ENCODE data around the gene UGT1A6.
"Not testable (repeated sequence)": the region's sequence is repeated elsewhere in the genome, so short reads cannot be mapped to it uniquely, and the experiment has no call there.

UGT1A6 gene

DNA sequence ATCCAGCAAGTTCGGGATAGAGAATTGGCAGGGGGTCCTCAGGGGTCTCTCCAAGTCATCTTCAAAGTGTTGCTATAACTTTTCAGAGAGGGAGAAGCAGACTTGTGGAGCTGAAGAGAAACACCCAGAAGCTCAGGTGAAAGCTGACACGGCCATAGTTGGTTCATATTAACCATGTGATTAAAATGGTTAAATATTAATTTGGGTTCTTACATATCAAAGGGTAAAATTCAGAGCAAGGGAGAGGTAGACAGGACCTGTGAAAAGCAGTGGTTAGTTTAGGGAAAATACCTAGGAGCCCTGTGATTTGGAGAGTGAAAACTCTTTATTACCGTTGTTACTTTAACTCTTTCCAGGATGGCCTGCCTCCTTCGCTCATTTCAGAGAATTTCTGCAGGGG is at the start of gene UGT1A6:
TSS of gene UGT1A6 (plus strand) at position 243 of the 400 bp plus-strand sequence. CDS start at position 358, 115 bp downstream.
- DNase-seq, result no peak

DNA sequence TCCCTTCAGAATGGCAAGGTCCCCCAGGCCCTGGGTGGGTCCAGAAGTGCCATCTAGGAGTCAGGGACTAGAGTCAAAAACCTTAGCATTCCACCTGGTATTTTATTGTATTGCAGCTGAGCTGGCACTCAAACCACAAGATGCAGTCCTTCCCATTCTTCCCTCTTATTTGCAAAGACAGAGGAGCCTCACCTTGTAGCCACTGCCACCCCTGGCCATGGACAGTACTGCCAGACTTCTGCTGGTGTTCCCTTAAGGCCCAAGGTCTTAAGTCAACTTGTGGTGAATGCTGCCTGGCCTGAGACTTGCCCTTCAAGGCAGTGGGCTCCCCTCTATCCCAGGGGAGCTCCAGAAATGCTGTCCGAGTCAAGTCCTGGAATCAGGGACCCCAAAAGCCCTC is 49.6 kb upstream of the UGT1A6 start:
- no peak for DNase-seq

DNA sequence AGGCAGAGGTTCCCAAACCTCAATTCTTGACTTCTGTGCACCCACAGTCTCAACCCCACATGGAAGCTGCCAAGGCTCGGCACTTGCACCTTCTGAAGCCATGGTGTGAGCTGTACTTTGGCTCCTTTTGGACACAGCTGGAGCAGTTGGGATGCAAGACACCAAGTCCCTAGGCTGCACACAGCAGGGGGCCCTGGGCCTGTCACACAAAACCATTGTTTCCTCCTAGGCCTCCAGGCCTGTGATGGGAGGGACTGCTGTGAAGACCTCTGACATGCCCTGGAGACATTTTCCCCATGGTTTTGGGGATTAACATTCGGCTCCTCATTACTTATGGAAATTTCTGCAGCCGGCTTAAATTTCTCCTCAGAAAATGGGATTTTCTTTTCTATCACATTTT is 46.7 kb upstream of the UGT1A6 start:
- DNase-seq, result not testable (repeated sequence)

DNA sequence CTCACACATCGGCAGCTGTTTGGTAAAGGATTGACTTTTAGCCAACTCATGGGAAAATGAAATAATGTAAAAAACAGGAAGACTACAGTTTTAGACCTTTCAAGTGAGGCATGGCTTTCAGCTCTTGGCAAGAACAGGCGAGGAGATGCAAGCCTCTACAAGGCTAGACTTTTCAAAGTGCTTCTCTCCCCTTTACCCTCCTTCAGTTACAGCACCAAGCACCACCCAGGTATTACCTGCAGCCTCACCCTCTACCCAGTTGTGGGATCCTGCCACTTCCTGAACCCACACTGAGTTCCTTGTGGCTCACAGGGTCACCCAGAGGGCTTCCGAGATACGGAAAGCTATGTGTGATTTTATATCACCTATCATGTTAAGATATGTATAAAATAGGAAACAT is 41.7 kb upstream of the UGT1A6 start:
- DNase-seq, result no peak

- DNase-seq, result no peak
Observed at GRCh38 chr2:233651430-233651829, 41.3 kb upstream of the UGT1A6 start.

DNA sequence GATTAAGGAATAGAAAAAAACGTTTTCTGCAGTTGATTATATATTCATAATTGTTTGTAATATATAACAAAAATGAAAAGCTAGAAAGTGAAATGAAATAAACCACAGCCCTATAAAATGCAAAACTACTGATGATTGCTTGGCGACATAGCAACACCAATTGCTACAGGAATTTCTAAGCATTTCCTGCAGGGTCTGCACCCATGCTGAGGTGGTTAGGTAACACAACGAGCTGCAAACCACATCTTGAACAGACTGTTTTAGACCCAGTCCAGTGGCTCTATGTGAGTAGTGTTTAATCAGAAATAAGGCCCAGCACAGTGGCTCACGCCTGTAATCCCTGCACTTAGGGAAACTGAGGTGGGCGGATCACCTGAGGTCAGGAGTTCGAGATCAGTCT is 38.2 kb upstream of the UGT1A6 start:
- no peak for DNase-seq

GRCh38 chr2:233655043-233655442 is 37.6 kb upstream of the UGT1A6 start:
- DNase-seq, result no peak

GRCh38 chr2:233655943-233656342 is 36.7 kb upstream of the UGT1A6 start:
- not testable (repeated sequence) for DNase-seq

GRCh38 chr2:233656443-233656842 is 36.2 kb upstream of the UGT1A6 start:
- DNase-seq, result no peak

DNA sequence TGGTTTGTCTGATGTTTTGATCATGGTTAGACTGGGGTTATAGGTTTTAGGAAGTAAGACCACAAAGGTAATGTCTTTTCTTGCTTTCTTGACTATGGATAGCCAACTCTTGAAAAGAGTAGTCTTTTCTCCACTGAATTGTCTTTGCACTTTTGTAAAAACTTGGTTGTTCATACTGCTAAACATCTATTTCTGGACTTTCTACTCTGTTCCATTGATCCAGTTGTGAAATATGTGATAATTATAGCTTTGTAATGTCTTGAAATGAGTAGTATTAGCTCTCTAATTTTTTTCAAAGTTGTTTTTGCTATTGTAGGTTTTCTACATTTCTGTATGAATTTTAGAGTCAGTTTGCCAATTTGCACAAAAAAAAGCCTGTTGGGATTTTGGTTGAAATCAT is 34.1 kb upstream of the UGT1A6 start:
- no peak for DNase-seq

DNA sequence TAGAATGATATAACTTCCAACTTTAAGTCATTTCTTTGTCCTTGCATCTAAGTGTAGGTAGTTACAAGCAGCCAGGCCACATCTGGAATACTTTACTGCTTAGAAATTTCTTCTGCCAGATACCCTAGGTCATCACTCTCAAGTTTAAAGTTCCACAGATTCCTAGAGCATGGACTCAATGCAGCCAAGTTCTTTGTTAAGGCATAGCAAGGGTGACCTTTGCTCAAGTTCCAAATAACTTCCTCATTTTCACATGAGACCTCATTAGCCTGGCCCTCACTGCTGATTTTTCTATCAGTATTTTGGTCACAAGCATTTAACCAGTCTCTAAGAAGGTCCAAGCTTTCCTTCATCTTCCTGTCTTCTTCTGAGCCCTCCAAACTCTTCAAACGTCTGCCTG is 28.8 kb upstream of the UGT1A6 start:
- DNase-seq, result no peak

GRCh38 chr2:233668605-233669260 is 24.0 kb upstream of the UGT1A6 start:
- no peak for DNase-seq

DNA sequence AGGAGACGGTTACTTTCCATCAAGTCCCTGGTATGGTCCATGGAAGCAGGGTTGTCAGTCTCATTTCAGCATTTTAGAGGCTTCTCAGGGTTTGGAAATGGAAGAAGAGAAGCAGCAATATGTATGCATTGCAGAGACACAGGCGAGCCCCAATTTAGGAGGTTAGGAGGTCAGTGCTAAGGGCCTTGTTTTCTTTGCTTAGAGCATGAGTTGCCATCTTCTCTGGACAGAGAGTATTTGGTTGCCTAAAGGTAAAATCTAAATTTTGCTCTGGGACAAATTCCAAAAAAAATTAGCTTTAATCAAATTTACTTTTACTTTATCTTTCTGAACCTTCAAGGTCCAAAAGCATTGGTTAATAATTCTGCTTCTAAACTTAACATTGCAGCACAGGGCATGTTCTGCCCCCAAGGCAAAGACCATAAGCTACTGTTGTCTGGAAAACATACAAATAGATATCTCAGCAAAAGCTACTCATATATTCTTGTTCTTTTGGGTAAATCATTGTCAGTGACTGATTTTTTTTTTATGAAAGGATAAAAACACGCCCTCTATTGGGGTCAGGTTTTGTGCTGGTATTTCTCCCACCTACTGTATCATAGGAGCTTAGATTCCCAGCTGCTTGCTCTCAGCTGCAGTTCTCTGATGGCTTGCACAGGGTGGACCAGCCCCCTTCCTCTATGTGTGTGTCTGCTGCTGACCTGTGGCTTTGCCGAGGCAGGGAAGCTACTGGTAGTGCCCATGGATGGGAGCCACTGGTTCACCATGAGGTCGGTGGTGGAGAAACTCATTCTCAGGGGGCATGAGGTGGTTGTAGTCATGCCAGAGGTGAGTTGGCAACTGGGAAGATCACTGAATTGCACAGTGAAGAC is 21.2 kb upstream of the UGT1A6 start, which contains the start of gene UGT1A9:
TSS of gene UGT1A9 (plus strand) at position 609 of the 872 bp plus-strand sequence. CDS start at position 646, 37 bp downstream.
- no peak for DNase-seq

DNA sequence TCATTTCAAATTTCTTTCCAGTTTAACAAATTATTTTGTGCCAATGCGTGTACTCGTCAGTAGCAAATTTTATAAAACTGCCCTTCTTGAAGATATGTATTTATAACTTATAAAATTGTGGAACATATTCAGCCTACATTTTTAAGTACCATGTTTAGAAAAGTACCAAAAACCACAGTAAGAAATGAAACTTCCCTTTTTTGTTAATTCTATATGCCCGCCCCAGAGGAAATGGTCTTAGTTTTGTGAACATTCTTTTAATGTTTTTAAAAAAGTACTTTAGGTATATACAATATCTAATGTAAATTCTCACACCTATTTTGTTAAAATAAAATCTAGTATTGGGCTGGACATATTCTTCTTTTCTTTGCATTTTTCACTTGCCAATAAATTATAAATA is 19.8 kb upstream of the UGT1A6 start:
- DNase-seq, result no peak

- no peak for DNase-seq
Observed at GRCh38 chr2:233673896-233674295, 18.8 kb upstream of the UGT1A6 start.

DNA sequence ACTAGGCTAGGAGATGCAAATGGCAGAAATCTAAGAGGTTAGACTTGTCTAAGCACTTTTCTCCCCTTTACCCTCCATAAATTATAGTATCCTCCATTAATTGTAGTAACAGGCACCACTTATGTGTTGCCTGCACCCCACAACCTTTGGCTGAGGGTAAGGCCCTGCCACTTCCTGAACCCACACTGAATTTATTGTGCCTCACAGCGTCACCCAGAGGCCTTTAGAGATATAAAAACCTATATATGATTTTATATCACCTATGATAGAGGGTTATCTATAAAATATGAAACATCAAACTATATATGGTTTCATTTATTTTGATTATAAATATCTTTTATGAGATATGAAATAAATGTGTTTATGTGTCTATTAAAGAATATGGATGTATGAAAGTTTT is 18.4 kb upstream of the UGT1A6 start:
- DNase-seq, result no peak

DNA sequence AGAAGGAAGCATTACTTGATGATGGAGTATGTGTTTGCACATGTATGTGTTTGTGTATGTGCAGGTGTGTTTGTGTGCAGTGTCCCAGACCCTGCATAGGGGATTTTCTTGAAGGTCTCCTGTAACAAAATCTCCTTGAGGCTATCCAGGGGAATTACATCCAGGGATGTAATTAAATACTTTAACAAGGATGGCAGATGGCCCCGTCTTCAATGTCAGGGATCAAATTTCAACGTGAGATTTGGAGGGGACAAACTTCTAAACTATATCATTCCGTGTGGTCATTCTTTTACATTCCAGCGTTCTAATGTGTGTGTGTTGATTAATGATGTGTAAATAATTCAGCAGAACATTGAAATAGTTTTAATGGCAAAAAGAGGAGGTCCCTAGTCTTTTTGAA is 17.7 kb upstream of the UGT1A6 start:
- no peak for DNase-seq

GRCh38 chr2:233676046-233676445 is 16.6 kb upstream of the UGT1A6 start:
- DNase-seq, result no peak

DNA sequence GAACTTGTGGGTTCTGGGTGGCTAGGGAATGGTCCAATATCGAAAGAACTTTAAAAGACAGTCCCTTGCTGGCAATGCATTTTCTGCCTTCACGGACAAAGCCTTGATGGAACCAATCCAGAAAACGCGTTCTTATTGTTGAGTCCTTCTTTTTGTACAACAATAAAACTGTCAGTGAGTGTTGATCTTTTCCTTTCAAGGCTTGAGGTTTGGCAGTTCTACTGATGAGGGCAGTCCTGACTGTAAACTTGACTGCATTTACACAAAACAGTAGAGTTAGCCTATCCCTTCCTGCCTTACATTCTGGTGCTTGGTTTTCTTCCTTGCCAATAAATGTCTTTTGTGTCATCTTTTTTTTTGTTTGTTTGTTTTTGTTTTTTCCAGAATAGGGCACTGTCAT is 13.5 kb upstream of the UGT1A6 start:
- no peak for DNase-seq

DNA sequence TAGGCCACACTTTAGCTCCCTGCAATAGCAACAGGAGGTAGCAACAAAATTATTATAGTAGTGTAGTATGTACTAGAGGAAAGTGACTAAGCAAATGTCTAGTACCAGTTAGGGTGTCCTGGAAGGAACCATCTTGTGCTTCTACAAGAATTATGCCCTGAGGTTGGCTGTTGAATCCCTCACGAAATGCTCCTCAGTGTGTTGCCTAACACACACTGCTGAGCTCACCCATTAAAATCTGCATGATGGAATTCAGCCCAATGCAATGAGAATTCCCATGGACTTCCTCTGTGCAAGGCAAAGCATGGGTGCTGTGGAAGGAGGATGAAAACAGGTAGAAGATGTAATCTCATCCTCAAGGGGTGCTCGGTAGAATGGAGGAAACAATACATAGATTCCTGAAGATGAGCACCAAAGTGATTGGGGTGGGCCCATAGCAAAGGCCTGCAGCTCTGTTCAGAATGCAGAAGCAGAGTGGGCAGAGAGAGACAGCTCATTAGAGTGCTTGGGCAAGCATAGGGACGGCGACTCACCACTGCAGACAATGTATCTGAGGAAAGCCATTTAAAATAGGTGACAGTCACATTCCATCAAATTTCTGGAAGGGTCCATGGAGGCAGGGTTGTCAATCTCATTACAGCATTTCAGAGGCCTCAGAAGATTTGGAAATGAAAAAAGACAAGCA is 12.2 kb upstream of the UGT1A6 start:
- DNase-seq, result no peak

- no peak for DNase-seq
Observed at GRCh38 chr2:233681521-233682099, 11.1 kb upstream of the UGT1A6 start, which contains the start of gene UGT1A7. UGT1A7 (plus strand) TSS chr2:233681901; CDS start chr2:233681938, 37 bp downstream.

- no peak for DNase-seq
Observed at GRCh38 chr2:233684640-233685039, 8.1 kb upstream of the UGT1A6 start.

DNA sequence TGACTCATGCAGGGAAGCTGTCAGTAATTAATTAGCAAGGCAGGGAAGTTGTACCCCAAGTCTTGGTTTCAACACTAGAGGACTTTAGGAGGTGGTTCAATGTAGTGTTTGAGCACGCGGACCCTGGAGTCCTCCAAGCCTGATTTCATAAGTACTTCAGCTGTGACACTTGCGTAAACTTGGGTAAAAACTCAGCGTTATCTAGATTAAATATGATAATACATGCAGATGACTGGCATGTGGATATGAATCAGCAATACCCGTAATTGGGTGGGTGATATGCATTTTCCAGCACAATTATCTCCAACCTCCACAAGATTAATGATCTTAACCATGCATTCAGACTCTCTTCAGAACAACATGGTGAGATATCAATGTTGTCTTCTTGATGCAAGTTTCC is 5.8 kb upstream of the UGT1A6 start:
- DNase-seq, result no peak
